Spleen (tissue), 11 donors: ENCODE measurements around the gene SRGN. TPM values are rescaled to one million over a fixed set of nuclear protein-coding genes. Genes with fewer than 3 reads are reported as not detected.
A peak's percentile ranks its signal among the peaks of the same experiment; 100 is the strongest.

ENCODE experiments used
- DNase-seq: peaks from one replicate; pipeline ENCODE4 v3.0.0-alpha.2; 2020
- H3K27ac ChIP-seq, 8 donors: fragments of 200-600 bp; sonication (generic) in 7 of 8; 1 replicate in 4 of 8; 2 replicates in 4 of 8; pipeline versions ENCODE4 v1.5.0 to v1.8.0; 2016 to 2021; ENCODE audit warnings: inconsistent platforms in 4 of 8, mild to moderate bottlenecking in 4 of 8, moderate library complexity in 1 of 8
- H3K27me3 ChIP-seq, 7 donors: fragments of 200-600 bp; sonication (generic) in 6 of 7; replicated peaks in 1 of 7; 1 replicate in 4 of 7; 2 replicates in 3 of 7; pipeline versions ENCODE4 v1.5.0 to v1.8.0; 2016 to 2021; ENCODE audit warnings: inconsistent platforms in 3 of 7, mild to moderate bottlenecking in 1 of 7
- H3K36me3 ChIP-seq, 6 donors: fragments of 200-600 bp; sonication (generic) in 5 of 6; 1 replicate in 4 of 6; 2 replicates in 2 of 6; pipeline versions ENCODE4 v1.5.0 to v1.8.0; 2016 to 2021; ENCODE audit warnings: inconsistent platforms in 2 of 6
- H3K4me1 ChIP-seq, 6 donors: fragments of 200-600 bp; sonication (generic) in 5 of 6; 1 replicate in 3 of 6; 2 replicates in 3 of 6; pipeline versions ENCODE4 v1.5.0 to v1.8.0; 2016 to 2021; ENCODE audit warnings: inconsistent platforms in 3 of 6
- H3K4me3 ChIP-seq, 8 donors: fragments of 200-600 bp; sonication (generic) in 7 of 8; 1 replicate in 4 of 8; 2 replicates in 4 of 8; pipeline versions ENCODE4 v1.5.0 to v1.8.0; 2016 to 2021; ENCODE audit warnings: inconsistent platforms in 4 of 8, mild to moderate bottlenecking in 4 of 8, moderate library complexity in 2 of 8
- H3K9me3 ChIP-seq, 8 donors: fragments of 200-600 bp; sonication (generic) in 7 of 8; 1 replicate in 4 of 8; 2 replicates in 4 of 8; pipeline versions ENCODE4 v1.5.0 to v1.8.0; 2016 to 2021; ENCODE audit warnings: inconsistent platforms in 4 of 8
- POLR2A ChIP-seq, 3 donors: fragments of 450-650 bp; IDR thresholded peaks; one replicate each; pipeline ENCODE4 v1.5.1; 2017; ENCODE audit warnings: antibody characterized with exemption in 3 of 3, mild to moderate bottlenecking in 1 of 3
- POLR2AphosphoS5 ChIP-seq, 3 donors: sonication (generic); formaldehyde crosslinking; IDR thresholded peaks; one replicate each; pipeline ENCODE4 v1.5.1; 2017; ENCODE audit warnings: antibody characterized with exemption in 3 of 3
- WGBS, 5 donors: extraction: QIAGEN DNeasy Blood & Tissue Kit in 3 of 5; methylation state at CpG; one replicate each; pipeline versions ENCODE4 v1.1.5 to v1.1.7; 2013 to 2018; 5-methylcytosine and 5-hydroxymethylcytosine counted together
- intact Hi-C: fragments of 100-400 bp; cut with DNase I; formaldehyde crosslinking; loops from one replicate; pipeline ENCODE4 v1.15.0; 2023; ENCODE audit warnings: low total_unique reads
- polyA plus RNA-seq, 3 donors: library from polyadenylated mRNA; stranded (reverse); fragments of 200-250 nt; gene quantifications; one replicate each; pipeline ENCODE4 v1.2.1, GENCODE V29; 2013
- total RNA-seq, 7 donors: library from RNA; depleted of rRNA in 3 of 7; stranded (reverse); fragments of >200 nt in 3 of 7; fragmentation: NEBNext Ultra II Directional in 4 of 7; extraction: Animal tissue kit (Norgen Biotek cat#: 25700) in 4 of 7; gene quantifications; one replicate each; pipeline versions ENCODE4 v1.1.0 to v1.2.1, GENCODE V29; 2016 to 2021
- TF ChIP-seq, protein P1 (sequence below), 11 experiments: fragments of 200-600 bp in 7 of 11; fragments of 450-650 bp in 4 of 11; sonication (generic) in 4 of 11; IDR thresholded peaks in 8 of 11; conservative IDR thresholded peaks in 3 of 11; 1 replicate in 7 of 11; 2 replicates in 4 of 11; pipeline versions ENCODE4 v1.4.0 to v1.8.0; 2016 to 2021; ENCODE audit warnings: antibody characterized with exemption in 11 of 11, inconsistent platforms in 4 of 11, mild to moderate bottlenecking in 1 of 11
- donor health status: healthy with polysubstance abuse.
- donor health status: DM: no; HTN: no; CAD: no; lungs with moderate emphysema.
- donor health status: DM: no; HTN: no; CAD: no.
- donor health status: Bipolar disorder and iron deficiency.
- donor health status: healthy.
- donor health status: DM: no; HTN: no; CAD: no.
- donor health status: DM: yes; HTN: yes; CAD: no.

SRGN gene
- total and polyA plus RNA-seq, 10 donors = 123 to 1,009 (median 505) TPM

DNA sequence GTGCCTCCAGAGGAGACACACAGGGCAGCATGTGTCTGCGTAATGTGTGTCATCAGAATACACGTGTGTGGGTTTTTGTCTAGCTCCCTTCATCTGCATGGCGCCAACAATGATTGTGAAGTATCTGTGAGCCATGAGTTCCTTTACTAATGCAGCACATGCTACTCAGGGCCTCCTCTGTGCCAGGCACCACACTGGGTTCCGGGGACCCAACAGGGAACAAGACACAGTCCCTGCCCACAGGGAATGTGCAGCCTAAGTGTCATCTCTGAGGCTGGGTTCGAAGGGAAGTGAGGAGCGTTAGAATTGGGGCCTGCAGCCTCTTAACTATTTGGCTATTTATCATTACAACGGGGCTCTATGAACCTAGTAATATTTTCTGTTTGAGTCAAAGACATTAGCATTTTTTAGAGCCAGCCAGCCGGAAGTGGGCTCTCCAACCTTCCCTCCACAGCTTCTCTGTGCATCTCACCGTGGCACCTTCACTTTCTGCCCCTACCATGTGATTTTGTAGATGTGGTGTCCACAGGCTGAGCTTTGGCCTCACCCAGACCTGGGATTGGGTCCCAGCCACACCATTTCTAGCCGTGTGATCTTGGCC lies 43.9 kb upstream of the SRGN start:
- 37 to 58% (median 45%) methylated on average over 10 of the region's 10 CpGs for WGBS, 5 donors
- Histone ChIP-seq H3K9me3 (no peaks in the 10 kb centered on the region), H3K27me3 (no peaks in the 10 kb centered on the region), H3K27ac (peak overlapping the region; percentile 74 to 99 (median 91)), H3K36me3 (no peaks in the 10 kb centered on the region), H3K4me1 (peaks cover 2 to 61% (median 46%) of the 10 kb centered on the region in 6 donors), H3K4me3 (peak overlapping the region in 1 of 8 donors; percentile 62)
- DNase-seq = no peak
- TF ChIP-seq, protein P1, sequence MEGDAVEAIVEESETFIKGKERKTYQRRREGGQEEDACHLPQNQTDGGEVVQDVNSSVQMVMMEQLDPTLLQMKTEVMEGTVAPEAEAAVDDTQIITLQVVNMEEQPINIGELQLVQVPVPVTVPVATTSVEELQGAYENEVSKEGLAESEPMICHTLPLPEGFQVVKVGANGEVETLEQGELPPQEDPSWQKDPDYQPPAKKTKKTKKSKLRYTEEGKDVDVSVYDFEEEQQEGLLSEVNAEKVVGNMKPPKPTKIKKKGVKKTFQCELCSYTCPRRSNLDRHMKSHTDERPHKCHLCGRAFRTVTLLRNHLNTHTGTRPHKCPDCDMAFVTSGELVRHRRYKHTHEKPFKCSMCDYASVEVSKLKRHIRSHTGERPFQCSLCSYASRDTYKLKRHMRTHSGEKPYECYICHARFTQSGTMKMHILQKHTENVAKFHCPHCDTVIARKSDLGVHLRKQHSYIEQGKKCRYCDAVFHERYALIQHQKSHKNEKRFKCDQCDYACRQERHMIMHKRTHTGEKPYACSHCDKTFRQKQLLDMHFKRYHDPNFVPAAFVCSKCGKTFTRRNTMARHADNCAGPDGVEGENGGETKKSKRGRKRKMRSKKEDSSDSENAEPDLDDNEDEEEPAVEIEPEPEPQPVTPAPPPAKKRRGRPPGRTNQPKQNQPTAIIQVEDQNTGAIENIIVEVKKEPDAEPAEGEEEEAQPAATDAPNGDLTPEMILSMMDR (IDR thresholded peaks at IDR 0.05 in 8 of 11, conservative IDR thresholded peaks at IDR 0.05 in 3 of 11) = no peak
- no peak for TF ChIP-seq POLR2A (IDR thresholded peaks at IDR 0.05)
- TF ChIP-seq POLR2AphosphoS5 (IDR thresholded peaks at IDR 0.05) = no peak
- intact Hi-C loops = no loop called here

DNA sequence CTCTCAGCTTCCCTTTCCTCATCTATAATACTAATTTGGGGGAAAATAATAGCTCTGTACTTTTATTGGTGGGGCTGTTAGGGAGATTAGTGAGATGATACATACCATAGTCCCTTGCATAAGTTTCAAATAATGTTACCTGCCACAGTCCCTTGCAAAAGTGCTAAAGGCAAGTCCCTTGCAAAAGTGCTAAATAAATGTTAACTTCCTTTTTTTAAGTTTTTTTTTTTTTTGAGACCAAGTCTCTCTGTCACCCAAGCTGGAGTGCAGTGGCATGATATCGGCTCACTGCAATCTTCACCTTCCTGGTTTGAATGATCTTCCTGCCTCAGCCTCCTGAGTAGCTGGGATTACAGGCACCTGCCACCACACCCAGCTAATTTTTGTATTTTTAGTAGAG lies 43.4 kb upstream of the SRGN start:
- intact Hi-C loops = no loop called here
- Histone ChIP-seq H3K4me3 (peak overlapping the region in 1 of 8 donors; percentile 62), H3K36me3 (no peaks in the 10 kb centered on the region), H3K4me1 (peaks cover 4 to 66% (median 51%) of the 10 kb centered on the region in 6 donors), H3K9me3 (no peaks in the 10 kb centered on the region), H3K27ac (peak overlapping the region; percentile 74 to 99 (median 91)), H3K27me3 (no peaks in the 10 kb centered on the region)
- TF ChIP-seq POLR2AphosphoS5 (IDR thresholded peaks at IDR 0.05) (peak in 1 of 3 donors; percentile 25), POLR2A (IDR thresholded peaks at IDR 0.05) (no peak)
- no peak for DNase-seq
- WGBS, 5 donors = 18 to 40% (median 24%) methylated on average over 1 of the region's 1 CpG

DNA sequence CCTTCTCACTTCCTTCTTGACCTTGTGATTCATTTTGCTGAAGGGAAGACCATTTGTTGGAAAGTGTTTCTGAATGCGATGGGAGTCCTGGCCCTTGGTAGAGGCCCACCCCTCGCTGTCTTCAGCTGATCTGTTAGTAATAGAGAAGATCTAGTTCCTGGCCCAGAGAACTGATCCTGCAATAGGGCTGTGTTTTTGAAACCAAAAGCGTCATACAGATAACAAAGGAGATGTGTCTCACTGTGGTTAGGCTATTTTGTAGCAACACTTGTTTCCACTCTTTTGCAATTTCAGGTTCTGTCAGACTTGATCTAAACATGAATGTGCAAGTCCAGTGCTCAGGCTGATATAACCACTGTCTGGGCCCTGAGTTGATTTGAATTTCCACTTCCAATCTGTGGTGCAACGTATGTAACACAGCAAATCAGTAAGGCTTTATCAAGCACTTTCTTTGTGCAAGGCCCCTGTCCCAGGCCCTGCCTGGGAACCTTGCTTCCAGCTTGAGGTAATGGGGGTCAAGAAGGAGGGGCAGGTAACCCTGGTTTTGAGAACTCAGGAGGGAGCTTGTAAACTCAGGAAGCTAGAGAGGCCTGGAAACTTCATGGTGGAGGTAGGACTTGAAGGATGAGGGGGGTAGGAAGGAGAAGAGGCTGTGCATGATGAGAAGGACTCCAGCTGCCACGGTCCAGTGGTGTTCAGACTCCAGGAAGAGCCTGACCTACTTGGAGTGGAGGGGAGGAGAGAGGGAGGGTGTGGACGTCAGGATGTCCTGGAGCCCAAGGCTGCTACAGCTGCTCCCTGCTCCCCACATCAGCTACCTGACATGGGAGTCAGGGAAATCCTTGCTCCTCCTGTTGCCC lies 42.2 kb upstream of the SRGN start:
- 32 to 56% (median 43%) methylated on average over 6 of the region's 6 CpGs for WGBS, 5 donors
- TF ChIP-seq POLR2A (IDR thresholded peaks at IDR 0.05) = no peak
- TF ChIP-seq POLR2AphosphoS5 (IDR thresholded peaks at IDR 0.05) = peak in 1 of 3 donors; percentile 81
- TF ChIP-seq, protein P1 (IDR thresholded peaks at IDR 0.05 in 8 of 11, conservative IDR thresholded peaks at IDR 0.05 in 3 of 11) = no peak
- H3K27me3 ChIP-seq = no peaks in the 10 kb centered on the region
- H3K36me3 ChIP-seq = no peaks in the 10 kb centered on the region
- peak overlapping the region; percentile 74 to 99 (median 91) for H3K27ac ChIP-seq
- DNase-seq = no peak
- intact Hi-C loops = no loop called here
- peaks cover 4 to 74% (median 54%) of the 10 kb centered on the region in 6 donors for H3K4me1 ChIP-seq
- H3K4me3 ChIP-seq = peak overlapping the region in 1 of 8 donors; percentile 62
- no peaks in the 10 kb centered on the region for H3K9me3 ChIP-seq

GRCh38 chr10:69047111-69047832 lies 40.6 kb upstream of the SRGN start:
- intact Hi-C loops = no loop called here
- Histone ChIP-seq H3K27ac (peak overlapping the region in 7 of 8 donors; percentile 81 to 99 (median 93)), H3K27me3 (no peaks in the 10 kb centered on the region), H3K4me1 (peaks cover 4 to 90% (median 58%) of the 10 kb centered on the region in 6 donors), H3K4me3 (peak overlapping the region in 1 of 8 donors; percentile 62), H3K9me3 (no peaks in the 10 kb centered on the region), H3K36me3 (no peaks in the 10 kb centered on the region)
- DNase-seq = no peak
- no peak for TF ChIP-seq POLR2AphosphoS5 (IDR thresholded peaks at IDR 0.05)
- TF ChIP-seq, protein P1 (IDR thresholded peaks at IDR 0.05 in 8 of 11, conservative IDR thresholded peaks at IDR 0.05 in 3 of 11) = no peak
- TF ChIP-seq POLR2A (IDR thresholded peaks at IDR 0.05) = no peak
- 69 to 90% (median 87%) methylated on average over 3 to 4 of the region's 4 CpGs for WGBS, 5 donors
